Posterior cingulate gyrus (tissue), 11 donors: ENCODE measurements around the gene MEGF11.

Experiments
- DNase-seq, 10 donors: peaks; one replicate each; pipeline versions ENCODE4 v3.0.0 to v3.0.0-alpha.2; 2020 to 2021; ENCODE audit warnings: mixed read lengths in 3 of 10
- intact Hi-C: fragments of 100-400 bp; cut with DNase I; formaldehyde crosslinking; loops from one replicate; pipeline ENCODE4 v1.15.1; 2023

The MEGF11 gene

DNA sequence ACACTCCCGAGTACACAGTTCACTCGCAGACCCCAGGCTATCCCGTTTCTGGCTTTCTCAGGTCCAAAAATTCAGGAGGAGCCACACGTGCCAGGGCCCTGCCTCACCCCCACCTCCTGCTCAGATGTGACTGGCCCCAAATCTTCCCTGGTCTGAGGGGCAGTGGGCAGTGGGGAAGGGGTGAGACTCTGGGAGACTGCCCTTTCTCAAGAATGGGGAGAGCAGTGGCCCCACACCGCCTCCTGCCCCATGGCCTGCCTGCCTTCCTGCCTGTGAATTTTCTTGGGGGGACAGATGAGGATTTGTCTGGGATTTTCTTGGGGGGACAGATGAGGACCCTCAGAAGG, 174.6 kb downstream of the MEGF11 start:
- intact Hi-C loops, result no loop called here
- DNase-seq, result peak in 1 of 10 donors; percentile 70

DNA sequence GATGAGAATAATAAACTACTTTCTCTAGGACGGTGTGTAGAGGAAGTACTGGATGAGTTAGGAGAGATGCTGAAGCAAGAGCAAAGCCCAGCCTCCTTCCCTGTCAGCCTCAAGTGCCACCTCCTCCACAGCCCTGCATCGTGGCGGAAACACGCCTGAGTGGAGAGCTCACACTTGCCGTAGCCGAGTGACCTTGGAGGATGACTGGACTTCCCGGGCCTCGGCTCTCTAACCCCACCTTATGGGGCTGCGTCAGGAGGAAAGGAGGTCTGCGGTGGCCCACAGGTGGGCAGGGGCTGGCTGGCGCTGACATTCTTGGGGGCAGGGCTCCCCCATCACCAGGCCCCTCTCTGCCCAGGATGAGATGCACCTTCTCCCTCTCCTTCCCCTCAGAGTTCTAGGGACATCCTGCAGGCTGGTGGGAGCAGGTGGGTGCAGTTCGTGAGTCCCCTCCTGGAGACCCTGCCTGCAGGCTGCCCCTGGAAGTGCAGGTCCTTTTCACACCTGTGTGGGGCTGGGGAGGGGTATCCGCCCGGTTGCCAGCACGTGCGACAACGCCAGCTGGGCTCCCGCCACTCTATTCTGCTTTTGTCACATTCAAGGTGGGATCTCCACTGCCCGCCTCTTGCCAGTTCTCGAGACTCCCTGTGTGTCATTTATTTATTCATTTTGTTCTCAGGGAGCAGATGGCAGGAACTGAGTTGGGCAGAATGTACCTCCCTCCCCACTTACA, 175.2 kb downstream of the MEGF11 start:
- intact Hi-C loops, result no loop called here
- peak in 2 of 10 donors; percentile 23 to 84 for DNase-seq

DNA sequence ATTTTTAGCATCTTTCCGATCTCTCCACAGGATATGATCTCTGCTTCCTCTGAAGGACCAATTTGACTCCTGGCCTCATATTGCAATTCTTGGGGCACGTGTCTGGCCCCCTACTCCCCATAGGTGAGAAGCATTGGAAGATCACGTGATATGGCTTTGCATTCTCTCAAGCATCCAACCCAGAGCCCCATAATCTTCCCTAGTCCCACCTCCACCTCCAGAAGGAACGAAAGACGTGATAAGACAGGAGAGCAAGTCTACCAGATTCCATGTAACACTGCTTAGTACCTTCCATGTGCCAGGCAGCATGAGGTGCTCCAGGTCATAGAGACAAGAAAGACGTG, 176.3 kb downstream of the MEGF11 start:
- intact Hi-C loops, result no loop called here
- DNase-seq, result peak in 1 of 10 donors; percentile 20

DNA sequence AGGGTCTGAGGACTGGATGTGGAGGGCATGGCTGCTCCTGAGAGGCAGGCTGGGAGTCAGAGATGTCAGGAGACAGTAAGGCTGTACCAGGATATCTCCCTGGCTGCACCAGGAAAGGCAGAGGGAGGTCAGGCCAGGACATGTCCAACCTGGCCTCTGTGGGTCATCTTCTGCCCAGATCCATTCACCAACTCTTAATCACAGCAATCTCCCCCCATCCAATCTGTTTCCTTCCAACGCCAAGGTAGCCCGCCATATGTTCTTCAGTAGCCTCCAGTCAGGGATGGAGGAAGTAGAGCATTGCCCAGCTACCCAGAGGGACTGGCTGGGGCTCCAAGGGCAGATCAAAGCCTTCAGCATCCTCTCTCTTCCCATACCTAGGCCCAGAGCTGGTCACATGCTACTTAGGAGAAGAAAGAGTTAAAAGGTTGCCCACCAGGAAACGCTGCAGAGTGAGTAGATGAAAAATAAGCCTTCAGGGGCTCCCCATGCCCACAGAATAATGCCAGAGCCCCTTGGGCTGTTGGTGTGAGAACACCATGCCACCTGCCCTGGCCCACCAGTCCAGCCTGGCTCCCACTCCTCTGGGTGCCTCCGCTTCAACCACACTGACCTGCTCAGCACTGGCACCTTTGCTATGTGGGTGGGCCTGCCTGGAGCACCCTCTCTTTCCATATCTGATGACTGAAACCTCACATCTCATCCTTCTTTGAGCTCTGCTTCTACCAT, 176.8 kb downstream of the MEGF11 start:
- intact Hi-C loops, result no loop called here
- peak in 1 of 10 donors; percentile 56 for DNase-seq

DNA sequence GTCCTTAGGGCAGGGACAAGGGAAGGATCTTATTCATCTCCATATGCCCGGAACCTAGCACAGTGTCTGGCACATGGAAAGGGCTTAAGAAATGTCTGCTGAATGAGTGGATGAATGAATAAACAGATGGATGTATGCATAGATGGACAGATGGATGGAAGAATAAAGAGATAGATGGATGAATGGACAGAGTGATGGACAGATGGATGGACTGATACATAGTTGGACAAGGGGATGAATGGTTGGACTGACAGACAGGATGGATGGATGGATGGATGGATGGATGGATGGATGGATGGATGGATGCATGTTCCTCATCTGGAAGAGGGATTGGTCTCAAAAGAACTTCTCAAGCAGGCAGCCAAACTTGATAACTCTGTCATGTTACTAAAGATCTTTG, 177.6 kb downstream of the MEGF11 start:
- intact Hi-C loops, result no loop called here
- no peak for DNase-seq

DNA sequence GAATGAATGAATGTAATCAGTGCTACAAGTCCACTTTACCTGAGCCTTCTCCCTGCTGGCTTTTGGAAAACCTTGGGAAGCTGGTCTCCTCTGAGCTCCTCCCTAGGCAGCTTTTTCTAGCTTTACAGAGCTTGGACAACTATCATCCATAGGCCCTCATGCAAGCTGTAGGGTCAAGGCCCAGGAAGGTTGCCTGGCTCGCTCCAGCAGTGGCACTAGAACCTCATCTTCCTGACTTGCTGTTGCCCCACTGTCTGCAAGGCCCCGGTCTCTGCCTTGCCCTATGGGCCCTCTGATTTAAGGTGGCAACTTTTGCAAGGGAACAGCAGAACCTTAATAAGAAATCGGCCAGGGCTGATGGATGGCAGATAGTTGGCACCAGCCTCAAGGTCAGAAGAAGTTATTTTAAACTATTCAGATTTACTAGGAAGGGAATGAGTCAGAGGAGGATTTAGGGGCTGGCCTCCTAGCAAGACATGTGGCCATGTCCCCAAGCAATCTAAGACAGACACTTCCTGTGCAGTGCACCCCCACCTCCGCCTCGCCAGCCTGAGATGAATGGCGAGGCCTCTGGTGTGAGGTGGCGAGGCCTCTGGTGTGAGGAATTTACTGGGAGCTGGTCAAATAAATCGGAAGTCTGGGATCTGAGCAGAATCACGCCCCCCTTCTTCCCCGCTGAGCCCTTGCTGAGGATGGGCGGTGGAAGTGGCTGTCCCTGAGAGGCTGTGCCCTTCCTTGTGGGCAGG, 180.8 kb downstream of the MEGF11 start:
- intact Hi-C loops, result no loop called here

DNA sequence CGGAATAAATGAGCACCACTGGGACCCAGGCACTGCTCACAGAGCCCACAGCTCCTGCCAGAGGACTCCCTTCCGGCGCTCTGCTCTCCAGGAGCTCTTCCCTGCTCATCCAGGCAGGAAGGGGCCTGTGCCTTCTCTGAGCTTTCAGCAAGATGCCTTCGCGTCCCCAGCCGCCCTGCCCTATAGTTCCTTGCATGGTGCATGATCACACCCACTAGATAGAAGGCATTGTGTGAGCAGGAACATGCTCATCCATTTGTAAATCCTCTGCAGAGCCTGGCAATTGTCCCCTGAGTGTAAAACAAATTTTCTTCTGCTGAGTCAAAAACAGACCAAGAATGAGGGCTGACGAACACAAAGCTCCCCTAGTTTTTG, 181.6 kb downstream of the MEGF11 start:
- peak in 1 of 10 donors; percentile 43 for DNase-seq

More for the DNA sequence above, 180.8 kb downstream of the MEGF11 start:
- DNase-seq, result peak in 1 of 10 donors; percentile 67

DNA sequence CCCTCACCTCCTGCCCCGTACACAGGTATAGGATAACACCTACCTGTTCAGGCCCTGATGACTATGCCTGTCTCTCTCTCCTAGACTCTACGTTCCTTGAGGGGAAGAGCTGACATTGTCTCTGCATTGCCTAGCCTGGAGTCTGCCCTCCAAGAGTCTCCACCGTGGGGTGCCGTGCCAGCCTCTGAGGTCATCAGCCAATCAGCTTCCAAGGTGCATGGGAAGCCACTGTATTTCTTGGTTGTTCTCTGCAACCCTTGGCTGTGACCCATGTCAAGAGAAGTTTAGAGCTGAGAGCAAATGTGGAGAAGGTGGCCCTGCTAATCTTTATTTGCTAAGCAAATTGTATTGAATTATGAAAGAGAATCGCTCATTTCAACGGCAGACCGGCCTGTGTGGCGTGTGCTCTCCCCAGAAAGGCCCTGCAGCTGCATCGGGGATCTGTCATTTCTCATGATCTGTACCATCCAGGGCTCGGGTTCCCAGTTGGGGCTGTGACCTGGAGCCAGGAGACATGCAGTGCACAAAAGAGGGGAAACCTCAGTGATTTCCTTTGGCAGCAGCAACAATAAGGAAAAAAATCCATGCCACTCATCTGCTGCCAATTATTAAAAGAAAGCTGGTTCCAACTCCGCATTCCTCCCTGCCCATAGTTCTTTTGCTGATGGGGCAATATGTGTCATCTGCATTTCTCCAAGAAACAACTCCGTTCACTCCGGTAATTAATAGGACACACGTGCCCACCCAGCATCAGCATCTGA, 182.2 kb downstream of the MEGF11 start:
- intact Hi-C loops, result no loop called here
- DNase-seq, result peak in 1 of 10 donors; percentile 62

More for the DNA sequence above, 181.6 kb downstream of the MEGF11 start:
- intact Hi-C loops, result no loop called here

DNA sequence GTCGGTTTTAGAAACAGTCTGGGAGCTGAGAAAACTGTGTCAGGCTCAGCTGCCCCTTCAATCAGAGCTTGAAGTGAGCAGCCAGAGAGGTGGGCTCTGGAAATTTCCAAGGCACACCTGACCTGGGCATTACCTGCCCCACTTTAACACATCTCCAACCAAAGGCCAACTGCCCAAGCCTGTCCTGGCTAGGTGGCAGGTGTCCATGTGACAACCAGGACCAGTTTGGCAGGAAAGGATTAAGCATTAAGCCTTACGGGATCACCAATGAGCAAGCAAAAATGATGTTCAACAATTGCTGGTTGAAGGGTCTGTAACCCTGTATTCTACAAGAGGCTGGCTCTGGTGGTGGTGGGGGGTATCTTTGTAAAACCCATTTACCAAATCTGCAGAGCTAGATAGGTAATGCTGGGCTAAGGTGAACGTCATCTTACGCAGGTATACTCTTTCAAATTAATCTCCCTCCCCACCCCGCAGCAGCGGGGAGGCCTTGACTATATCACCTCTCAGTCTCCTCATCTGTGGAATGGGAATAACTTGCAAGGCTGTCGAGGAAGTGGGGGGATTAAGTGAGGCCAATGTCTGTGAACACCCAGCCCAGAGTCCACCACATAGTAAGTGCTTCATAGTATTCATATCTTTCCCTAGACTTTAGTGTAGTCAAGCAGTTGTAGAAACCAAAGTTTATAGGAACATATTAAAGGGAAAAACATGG, 183.2 kb downstream of the MEGF11 start:
- no peak for DNase-seq

DNA sequence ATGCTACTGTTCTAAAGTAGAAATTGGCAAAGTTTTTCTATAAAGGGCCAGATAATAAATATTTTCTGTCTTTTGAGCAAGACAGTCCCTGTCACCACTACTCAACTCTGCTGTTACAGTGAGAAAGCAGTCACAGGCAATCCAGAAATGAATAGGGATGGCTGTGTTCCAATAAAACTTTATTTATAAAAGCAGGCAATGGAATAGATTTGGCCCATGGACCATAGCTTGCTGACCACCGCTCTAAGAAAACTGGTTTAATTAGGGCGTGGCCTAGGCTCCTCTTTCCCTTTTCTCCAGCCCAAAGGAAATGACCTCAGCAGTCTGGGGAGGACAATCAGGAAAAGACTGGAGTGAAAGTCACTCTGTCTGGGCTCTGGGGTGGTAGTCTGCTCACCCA, 183.8 kb downstream of the MEGF11 start:
- intact Hi-C loops, result no loop called here
- DNase-seq, result no peak

More for the DNA sequence above, 183.2 kb downstream of the MEGF11 start:
- intact Hi-C loops, result no loop called here

DNA sequence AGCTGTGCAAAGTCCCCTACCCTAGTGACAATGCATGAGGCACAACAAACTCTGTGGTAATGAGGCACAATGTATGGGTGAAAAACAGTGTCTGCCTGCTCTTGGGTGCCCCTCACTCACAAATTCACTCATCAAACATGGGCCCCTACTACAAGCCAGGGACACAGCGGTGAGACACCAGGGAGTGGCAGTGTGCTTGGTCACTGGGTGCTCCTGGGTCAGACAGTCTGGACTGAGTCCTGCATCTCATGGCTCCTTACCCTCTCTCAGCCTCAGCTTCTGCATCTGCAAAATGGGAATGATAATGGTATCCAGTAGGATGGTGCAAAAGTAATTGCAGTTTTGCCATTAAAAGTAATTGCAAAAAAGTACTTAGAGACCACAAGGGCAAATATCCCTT, 184.7 kb downstream of the MEGF11 start:
- intact Hi-C loops, result no loop called here
- peak in 1 of 10 donors; percentile 61 for DNase-seq

DNA sequence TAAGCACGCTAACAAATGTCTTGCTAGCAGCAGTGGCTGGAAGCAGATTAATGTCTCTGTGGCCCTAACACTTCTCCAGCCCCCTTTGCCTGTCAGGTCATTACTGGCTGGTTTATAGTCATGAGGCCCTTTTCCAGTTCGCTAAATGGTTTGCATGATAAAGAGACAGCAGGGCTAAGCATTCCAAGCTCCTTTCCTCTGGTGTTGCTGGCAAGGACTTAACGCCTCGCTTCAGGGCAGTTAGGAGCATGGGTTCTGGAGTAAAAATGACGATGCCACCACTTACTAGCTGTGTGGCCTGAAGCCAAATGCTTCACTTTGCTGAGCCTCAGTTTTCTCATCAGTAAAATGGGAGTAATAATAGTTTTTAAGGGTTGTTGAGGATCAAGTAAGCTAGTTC, 185.9 kb downstream of the MEGF11 start:
- intact Hi-C loops, result no loop called here

DNA sequence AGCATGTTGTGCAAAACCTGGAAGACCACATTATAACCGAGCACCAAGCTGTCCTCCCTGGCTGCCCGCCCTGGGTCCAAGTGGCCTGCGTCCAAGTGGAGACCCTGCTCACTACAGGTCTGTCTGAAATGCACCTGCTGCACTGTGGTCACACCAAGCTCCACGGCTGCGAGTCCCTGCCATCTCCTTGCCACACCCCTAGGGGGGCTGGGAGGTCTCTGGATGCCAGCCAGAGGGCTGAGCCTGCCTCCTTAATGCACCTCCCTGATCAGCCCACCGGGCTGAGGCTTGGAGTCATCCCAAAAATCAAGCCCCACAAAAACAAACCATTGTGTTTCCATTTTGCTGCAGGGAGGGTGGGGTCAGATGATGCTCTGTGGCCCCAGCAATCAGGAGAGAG, 187.1 kb downstream of the MEGF11 start:
- DNase-seq, result peak in 2 of 10 donors; percentile 60 to 78
- intact Hi-C loops, result no loop called here

More for the DNA sequence above, 185.9 kb downstream of the MEGF11 start:
- DNase-seq, result no peak

DNA sequence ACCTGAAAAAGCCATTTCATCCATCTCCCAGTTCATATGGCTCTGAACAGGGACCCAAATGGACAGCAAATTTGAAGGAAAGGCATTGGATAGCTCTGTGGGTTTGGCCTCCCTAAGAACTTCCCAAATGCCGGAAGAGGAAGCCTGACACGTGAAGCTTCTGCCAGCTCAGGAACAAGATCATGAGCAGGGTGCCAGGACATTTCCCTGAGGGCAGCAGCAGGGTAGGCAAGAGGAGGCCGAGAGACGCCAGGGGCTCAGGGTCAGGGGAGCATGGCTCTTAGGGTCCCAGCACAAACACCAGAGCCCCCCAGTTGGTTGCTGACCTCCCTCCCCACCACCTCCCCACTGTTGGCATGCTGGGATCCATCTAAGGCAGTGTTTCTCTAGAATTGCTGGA, 187.5 kb downstream of the MEGF11 start:
- intact Hi-C loops, result no loop called here
- DNase-seq, result peak in 2 of 10 donors; percentile 44 to 51

DNA sequence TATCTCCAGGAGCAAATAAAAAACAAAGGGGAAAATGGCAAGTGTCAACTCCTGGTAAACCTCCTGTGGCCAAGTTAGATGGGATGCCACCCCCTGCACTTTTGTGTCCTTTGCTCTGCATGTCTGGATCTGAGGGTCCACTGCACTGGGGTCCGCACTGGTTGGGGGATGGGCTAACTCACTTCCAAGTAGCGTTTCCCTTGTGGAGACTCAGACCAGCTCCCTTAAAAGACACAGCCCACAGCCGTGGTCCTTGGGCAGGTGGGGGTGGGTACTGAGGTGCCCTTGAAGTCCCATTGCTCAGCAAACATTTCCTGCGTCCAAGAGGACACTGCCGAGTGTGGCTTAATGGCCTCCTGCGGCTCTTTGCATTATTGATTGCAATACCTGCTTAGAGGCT, 188.2 kb downstream of the MEGF11 start:
- intact Hi-C loops, result no loop called here
- peak in 2 of 10 donors; percentile 56 to 65 for DNase-seq

DNA sequence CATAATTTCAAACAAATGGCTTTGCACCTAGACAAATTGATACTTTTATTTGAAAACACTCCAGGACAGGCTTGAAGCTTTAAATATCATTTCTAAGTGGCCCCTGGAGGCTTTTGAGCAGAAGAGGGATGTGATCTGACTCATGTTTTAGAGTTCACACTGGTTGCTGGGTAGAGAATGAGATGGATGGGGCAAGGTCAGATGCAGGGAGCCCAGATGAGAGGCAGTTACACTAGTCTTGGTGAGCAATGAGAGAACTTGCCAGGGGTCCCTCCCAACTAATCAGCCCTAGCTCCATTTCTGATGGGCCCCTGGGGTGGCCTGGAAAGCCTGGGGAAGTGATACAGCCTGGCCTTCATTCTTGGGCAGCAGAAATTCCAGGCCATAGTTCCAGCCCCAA, 190.4 kb downstream of the MEGF11 start:
- intact Hi-C loops, result no loop called here
- no peak for DNase-seq

DNA sequence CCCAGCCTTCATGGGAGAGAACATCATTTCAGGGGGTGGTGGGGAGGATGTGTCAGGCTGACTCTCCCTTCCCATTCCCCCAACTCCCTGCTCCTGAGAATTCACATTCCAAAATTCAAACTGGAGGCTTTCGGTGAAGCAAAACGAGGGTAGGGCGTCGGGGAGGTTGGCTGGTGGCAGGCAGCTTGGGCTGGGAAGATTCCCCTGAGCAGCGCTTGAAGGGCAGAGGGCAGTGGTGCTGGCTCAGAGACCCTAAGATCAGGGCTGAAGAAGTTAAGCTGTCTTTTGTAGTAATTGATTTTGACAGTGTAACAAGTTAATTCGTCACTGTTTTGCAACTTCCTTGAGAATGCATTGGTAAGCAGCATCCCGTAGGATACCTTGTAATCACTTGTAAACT, 196.5 kb downstream of the MEGF11 start:
- intact Hi-C loops, result no loop called here

DNA sequence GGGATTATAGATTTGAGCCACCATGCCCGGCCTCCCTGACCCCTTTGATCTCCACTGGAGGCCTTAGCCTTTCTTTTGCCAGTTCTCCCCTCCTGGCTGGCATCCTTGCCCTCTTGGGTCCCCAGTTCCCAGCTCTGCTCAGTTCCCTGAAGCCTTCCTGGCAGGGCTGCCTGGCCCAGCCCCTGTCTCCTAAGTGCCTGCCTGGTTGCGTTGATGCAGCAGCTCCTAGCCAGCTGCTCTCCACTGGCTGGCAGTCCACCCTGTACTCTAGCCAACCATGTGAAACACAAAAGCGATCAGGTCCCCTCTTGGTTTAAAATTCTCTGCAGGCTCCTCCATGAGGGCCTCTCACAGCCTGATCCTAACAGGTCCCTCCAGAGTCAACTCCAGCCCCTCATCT, 199.6 kb downstream of the MEGF11 start:
- intact Hi-C loops, result no loop called here
- peak in 6 of 10 donors; percentile 17 to 86 (median 34) for DNase-seq

More for the DNA sequence above, 196.5 kb downstream of the MEGF11 start:
- DNase-seq, result peak in 1 of 10 donors; percentile 45

DNA sequence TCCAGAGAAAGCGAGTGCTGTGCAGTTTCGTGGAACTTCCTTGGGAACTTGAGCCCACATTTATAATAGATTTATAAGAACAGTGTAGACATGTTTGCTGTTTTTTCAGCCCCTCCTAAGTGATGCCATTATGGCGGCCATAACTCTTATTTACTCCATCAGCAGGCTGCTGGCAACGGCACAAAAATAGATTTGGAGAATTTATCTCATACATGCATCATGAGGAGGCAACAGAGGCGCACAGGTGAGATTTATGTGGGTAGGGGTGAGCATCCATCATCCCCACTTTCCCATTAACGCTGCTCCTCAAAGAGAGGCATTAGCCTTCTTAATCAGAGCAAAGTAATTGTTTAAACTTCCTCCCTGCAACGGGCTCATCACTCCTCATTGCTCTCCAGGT, 201.7 kb downstream of the MEGF11 start:
- intact Hi-C loops, result no loop called here
- DNase-seq, result peak in 2 of 10 donors; percentile 18 to 35

DNA sequence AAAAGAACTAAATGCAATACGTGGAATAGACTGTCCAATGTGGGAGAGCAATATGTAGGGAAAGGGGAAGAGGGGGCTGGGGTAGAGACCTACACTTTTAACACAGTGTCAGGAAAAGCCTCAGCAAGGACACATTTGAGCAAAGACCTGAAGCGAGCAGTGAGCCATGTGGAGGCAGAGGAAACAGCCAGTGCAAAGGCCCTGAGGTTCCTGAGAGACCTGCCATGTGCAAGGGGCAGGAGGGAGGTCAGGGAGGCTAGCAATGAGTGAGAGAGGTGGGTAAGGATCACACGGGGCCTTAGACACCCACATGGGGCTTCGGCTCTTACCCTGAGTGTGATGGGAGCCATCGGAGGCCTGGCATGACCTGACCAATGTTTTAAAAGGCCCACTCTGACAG, 203.3 kb downstream of the MEGF11 start:
- intact Hi-C loops, result no loop called here
- peak in 1 of 10 donors; percentile 32 for DNase-seq
